Ovary (tissue), 9 donors: ENCODE data around the gene HTRA3. TPM values are rescaled to one million over a fixed set of nuclear protein-coding genes. Genes with fewer than 3 reads are reported as not detected.

ENCODE experiments used
- DNase-seq, 5 donors: peaks; one replicate each; pipeline ENCODE4 v3.0.0-alpha.2; 2019 to 2020
- H3K27ac ChIP-seq, 2 donors: fragments of 200-600 bp; one replicate each; pipeline versions ENCODE4 v1.5.1 to v1.8.0; 2019 to 2022
- H3K27me3 ChIP-seq: fragments of 200-600 bp; one replicate; pipeline ENCODE4 v1.8.0; 2022
- H3K36me3 ChIP-seq: fragments of 200-600 bp; sonication (generic); one replicate; pipeline ENCODE4 v1.5.1; 2019
- H3K4me1 ChIP-seq: one replicate; pipeline ENCODE4 v1.8.1; 2013; ENCODE audit warnings: mild to moderate bottlenecking, moderate library complexity; ENCODE audit not compliant: insufficient read depth
- H3K4me3 ChIP-seq: fragments of 200-600 bp; sonication (generic); one replicate; pipeline ENCODE4 v1.5.1; 2017
- H3K9me3 ChIP-seq, 2 donors: fragments of 200-600 bp in 1 of 2; sonication (generic) in 1 of 2; one replicate each; pipeline versions ENCODE4 v1.5.1 to v1.8.1; 2013 to 2019; ENCODE audit warnings: mild to moderate bottlenecking in 1 of 2, moderate library complexity in 1 of 2
- EP300 ChIP-seq: sonication (generic); formaldehyde crosslinking; IDR thresholded peaks from one replicate; pipeline ENCODE4 v1.6.1; 2017; ENCODE audit warnings: antibody characterized with exemption
- POLR2A ChIP-seq: fragments of 450-650 bp; IDR thresholded peaks from one replicate; pipeline ENCODE4 v1.6.1; 2017; ENCODE audit warnings: antibody characterized with exemption, mild to moderate bottlenecking, moderate library complexity
- WGBS, 3 donors: extraction: QIAGEN DNeasy Blood & Tissue Kit in 1 of 3; methylation state at CpG; one replicate each; pipeline versions ENCODE4 v1.1.5 to v1.1.7; 2013 to 2017; 5-methylcytosine and 5-hydroxymethylcytosine counted together
- intact Hi-C, 4 donors: fragments of 100-400 bp; cut with DNase I; formaldehyde crosslinking; loops; one replicate each; pipeline versions ENCODE4 v1.11.0 to v1.15.1; 2022 to 2023
- polyA plus RNA-seq, 2 donors: library from polyadenylated mRNA; stranded (reverse); fragments of 200-250 nt in 1 of 2; fragments of 350-450 nt in 1 of 2; fragmentation: Illumina TruSeq in 1 of 2; extraction: RNeasy Lipid Tissue Mini Kit (QIAGEN cat#74804) in 1 of 2; gene quantifications; one replicate each; pipeline ENCODE4 v1.2.3, GENCODE V29; 2013 to 2014
- total RNA-seq, 7 donors: library from RNA; depleted of rRNA in 2 of 7; stranded (reverse); fragments of >200 nt in 2 of 7; fragmentation: NEBNext Ultra II Directional in 3 of 7; extraction: Animal tissue kit (Norgen Biotek cat#: 25700) in 3 of 7; gene quantifications; one replicate each; pipeline versions ENCODE4 v1.1.0 to v1.2.4, GENCODE V29; 2016 to 2023
- TF ChIP-seq, protein P1 (sequence below), 3 donors: fragments of 450-650 bp in 2 of 3; fragments of 200-600 bp in 1 of 3; IDR thresholded peaks; one replicate each; pipeline versions ENCODE4 v1.5.1 to v1.8.0; 2016 to 2022; ENCODE audit warnings: antibody characterized with exemption in 3 of 3, mild to moderate bottlenecking in 1 of 3
- donor health status: DM: no; HTN: no; CAD: no; lungs with moderate emphysema.
- donor health status: DM: no; HTN: no; CAD: no.
- donor health status: Bipolar disorder and iron deficiency.
- donor health status: DM: yes; HTN: yes; CAD: no.
- donor health status: DM: no; HTN: no; CAD: no.
- donor health status: DM: yes; HTN: yes; CAD: no.

HTRA3 gene
- total and polyA plus RNA-seq, 9 donors: 36.2 to 163 (median 64.7) TPM

DNA sequence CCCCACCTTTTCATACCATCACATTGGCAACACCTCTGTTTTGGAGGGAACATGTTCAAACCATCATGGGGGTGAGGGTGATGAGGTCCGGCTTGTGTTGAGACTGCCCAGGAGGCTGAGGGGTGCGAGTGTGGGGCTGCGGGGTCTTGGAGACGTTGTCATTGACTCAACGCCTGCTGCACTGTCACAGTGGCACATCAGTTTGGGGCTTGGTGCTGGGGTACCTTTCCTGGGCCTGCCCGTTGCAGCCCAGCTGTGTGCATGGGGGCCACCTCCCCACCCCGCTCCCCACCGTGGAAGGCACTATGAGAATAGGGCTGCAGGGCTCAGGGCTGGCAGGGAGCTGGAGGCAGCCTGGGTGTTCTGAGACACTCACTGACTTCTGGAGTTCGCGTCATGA lies 2.3 kb downstream of the HTRA3 start:
- H3K4me3 ChIP-seq: peak overlapping the region; percentile 1
- no peaks in the 10 kb centered on the region for H3K27me3 ChIP-seq
- 71 to 91% (median 84%) methylated on average over 10 of the region's 10 CpGs for WGBS, 3 donors
- TF ChIP-seq, protein P1, sequence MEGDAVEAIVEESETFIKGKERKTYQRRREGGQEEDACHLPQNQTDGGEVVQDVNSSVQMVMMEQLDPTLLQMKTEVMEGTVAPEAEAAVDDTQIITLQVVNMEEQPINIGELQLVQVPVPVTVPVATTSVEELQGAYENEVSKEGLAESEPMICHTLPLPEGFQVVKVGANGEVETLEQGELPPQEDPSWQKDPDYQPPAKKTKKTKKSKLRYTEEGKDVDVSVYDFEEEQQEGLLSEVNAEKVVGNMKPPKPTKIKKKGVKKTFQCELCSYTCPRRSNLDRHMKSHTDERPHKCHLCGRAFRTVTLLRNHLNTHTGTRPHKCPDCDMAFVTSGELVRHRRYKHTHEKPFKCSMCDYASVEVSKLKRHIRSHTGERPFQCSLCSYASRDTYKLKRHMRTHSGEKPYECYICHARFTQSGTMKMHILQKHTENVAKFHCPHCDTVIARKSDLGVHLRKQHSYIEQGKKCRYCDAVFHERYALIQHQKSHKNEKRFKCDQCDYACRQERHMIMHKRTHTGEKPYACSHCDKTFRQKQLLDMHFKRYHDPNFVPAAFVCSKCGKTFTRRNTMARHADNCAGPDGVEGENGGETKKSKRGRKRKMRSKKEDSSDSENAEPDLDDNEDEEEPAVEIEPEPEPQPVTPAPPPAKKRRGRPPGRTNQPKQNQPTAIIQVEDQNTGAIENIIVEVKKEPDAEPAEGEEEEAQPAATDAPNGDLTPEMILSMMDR (IDR thresholded peaks at IDR 0.05): no peak
- TF ChIP-seq EP300: no peak
- no peak for TF ChIP-seq POLR2A
- H3K36me3 ChIP-seq: no peaks in the 10 kb centered on the region
- H3K9me3 ChIP-seq: no peaks in the 10 kb centered on the region
- peaks cover 48% of the 10 kb centered on the region for H3K4me1 ChIP-seq
- peak in 1 of 5 donors; percentile 38 for DNase-seq
- intact Hi-C loops: loop anchor here in 1 of 4 donors (10.0 kb wide), 2 partner anchors 73 to 133 kb away; no protein-coding TSS in a partner anchor
- peak overlapping the region; percentile 37 to 72 for H3K27ac ChIP-seq

DNA sequence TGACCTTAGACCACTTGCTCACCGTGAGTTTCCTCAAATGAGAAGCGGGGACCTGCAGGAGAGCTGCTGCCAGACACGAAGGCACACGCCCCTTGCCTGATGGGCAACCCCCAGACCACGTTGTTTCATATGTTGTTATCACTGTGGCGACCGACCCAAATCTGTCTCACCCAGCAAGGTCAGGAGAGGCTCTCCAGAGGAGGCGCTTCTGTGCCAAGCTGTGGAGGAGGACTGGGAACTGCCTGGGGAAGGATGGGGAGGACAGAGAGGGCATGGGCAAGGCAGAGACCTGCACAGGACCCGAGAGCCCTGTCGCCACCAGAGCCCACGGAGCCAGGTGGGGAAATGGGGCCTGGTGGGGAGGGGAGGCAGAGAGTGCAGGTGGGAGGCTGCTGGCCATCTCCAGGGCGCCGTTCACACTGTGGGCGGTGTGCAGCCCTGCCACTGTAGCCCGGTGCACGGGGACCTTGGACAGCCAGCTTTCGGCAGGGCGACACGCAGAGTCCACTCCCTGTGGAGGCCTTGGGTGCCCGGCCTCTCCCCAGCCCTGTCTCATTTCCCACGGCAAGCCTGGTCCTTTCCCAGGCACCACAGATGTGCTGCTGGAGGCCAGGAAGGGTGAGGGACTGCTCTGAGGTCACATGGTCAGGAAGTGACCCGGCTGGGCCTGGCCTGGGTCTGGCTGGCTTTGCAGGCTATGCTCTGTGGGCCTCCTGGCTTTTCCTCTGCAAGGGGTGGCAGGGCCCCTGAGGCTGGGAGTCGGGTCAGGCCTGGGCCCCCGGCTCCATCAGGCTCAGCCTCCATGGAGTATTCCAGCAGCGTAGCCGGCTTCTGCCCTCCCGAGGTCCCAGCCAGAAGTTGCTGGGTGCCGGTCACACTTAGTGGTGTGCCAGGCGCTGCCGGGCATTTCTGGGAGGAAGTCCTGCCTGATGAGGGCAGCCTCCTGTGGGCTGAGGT lies 3.2 kb downstream of the HTRA3 start:
- intact Hi-C loops: loop anchor here in 1 of 4 donors (10.0 kb wide), 2 partner anchors 72 to 132 kb away; no protein-coding TSS in a partner anchor
- Histone ChIP-seq H3K9me3 (no peaks in the 10 kb centered on the region), H3K27ac (peak overlapping the region in 1 of 2 donors; percentile 72), H3K36me3 (no peaks in the 10 kb centered on the region), H3K4me3 (no peak overlapping the region), H3K4me1 (peaks cover 45% of the 10 kb centered on the region), H3K27me3 (no peaks in the 10 kb centered on the region)
- peak in 3 of 5 donors; percentile 31 to 52 (median 41) for DNase-seq
- 53 to 66% (median 66%) methylated on average over 27 to 30 of the region's 30 CpGs for WGBS, 3 donors
- no peak for TF ChIP-seq POLR2A
- no peak for TF ChIP-seq EP300
- TF ChIP-seq, protein P1 (IDR thresholded peaks at IDR 0.05): no peak

DNA sequence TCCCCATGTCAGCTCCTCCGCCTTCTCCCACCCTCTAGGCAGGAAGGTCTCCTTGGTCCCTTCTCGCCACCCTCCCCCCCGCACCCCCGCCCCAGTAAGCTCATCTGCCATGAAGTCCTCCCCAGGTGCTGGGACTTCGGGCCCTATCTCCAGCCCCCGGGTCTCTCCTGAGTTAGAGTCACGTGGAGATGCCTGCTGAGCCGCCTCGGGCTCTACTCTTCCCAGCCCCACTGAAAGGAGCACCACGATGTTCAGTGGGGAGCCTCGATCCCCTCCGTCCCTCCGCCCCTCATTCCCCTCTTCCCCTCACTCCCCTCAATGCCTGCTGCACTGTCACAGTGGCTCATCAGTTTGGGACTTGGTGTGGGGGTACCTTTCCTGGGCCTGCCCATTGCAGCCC lies 3.9 kb downstream of the HTRA3 start:
- 79 to 82% (median 81%) methylated on average over 13 of the region's 13 CpGs for WGBS, 3 donors
- Histone ChIP-seq H3K27me3 (no peaks in the 10 kb centered on the region), H3K9me3 (no peaks in the 10 kb centered on the region), H3K4me1 (peaks cover 48% of the 10 kb centered on the region), H3K27ac (peak overlapping the region in 1 of 2 donors; percentile 72), H3K4me3 (no peak overlapping the region), H3K36me3 (no peaks in the 10 kb centered on the region)
- intact Hi-C loops: loop anchor here in 1 of 4 donors (10.0 kb wide), 2 partner anchors 71 to 131 kb away; no protein-coding TSS in a partner anchor
- peak in 1 of 5 donors; percentile 34 for DNase-seq
- TF ChIP-seq EP300 (no peak), POLR2A (no peak)
- TF ChIP-seq, protein P1 (IDR thresholded peaks at IDR 0.05): no peak

DNA sequence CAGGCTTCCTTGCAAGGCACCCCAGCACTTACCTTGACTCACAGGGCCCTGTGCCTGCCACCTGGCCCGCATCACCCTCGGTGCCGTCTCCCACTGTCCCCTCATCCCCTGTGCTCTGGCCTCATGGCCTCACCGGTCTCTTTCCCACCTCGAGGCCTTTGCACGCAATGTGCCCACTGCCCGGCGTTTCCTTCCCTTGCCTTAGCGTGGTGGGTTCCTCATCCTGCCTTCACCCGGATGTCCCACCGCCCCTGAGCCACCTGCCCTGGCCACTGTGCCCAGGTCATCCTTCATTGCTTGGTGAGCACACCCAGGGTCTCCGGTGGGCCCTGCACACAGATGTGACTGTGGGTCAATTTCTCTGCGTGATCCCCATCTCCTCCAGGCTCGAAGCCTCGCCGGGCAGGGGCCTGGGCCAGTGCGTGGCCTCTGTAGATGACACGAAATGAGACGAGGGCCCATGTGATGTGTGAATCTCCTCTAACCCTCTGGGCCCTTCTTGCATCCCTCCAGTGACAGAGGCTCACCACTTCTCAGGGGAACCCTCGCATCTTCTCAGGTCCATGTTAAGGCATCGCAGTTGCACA lies 4.6 kb downstream of the HTRA3 start:
- peak in 3 of 5 donors; percentile 33 to 41 (median 34) for DNase-seq
- Histone ChIP-seq H3K4me1 (peaks cover 48% of the 10 kb centered on the region), H3K4me3 (no peak overlapping the region), H3K9me3 (no peaks in the 10 kb centered on the region), H3K36me3 (no peaks in the 10 kb centered on the region), H3K27me3 (no peaks in the 10 kb centered on the region), H3K27ac (peak overlapping the region in 1 of 2 donors; percentile 72)
- intact Hi-C loops: loop anchor here (2.0 to 10.0 kb wide), 4 partner anchors 71 to 131 kb away; no protein-coding TSS in a partner anchor
- WGBS, 3 donors: 75 to 86% (median 85%) methylated on average over 21 of the region's 21 CpGs
- TF ChIP-seq POLR2A (no peak), EP300 (no peak)
- TF ChIP-seq, protein P1 (IDR thresholded peaks at IDR 0.05): no peak
